GM10266 (cell line): ENCODE measurements around the gene LTBP1.

ENCODE experiments used
- DNase-seq: peaks from one replicate; pipeline ENCODE4 v3.0.0; 2012; ENCODE audit errors: extremely low spot score
- CTCF ChIP-seq: IDR thresholded peaks from 2 replicates; pipeline ENCODE4 v1.5.1; 2012; ENCODE audit warnings: mild to moderate bottlenecking, low read depth; ENCODE audit not compliant: control insufficient read depth, insufficient read depth; ENCODE audit errors: missing control alignments

The LTBP1 gene

GRCh38 chr2:33059471-33060156, 112.9 kb downstream of the LTBP1 start:
- DNase-seq: no peak
- no peak for TF ChIP-seq CTCF

GRCh38 chr2:33060405-33060804, 113.7 kb downstream of the LTBP1 start:
- no peak for TF ChIP-seq CTCF
- no peak for DNase-seq

DNA sequence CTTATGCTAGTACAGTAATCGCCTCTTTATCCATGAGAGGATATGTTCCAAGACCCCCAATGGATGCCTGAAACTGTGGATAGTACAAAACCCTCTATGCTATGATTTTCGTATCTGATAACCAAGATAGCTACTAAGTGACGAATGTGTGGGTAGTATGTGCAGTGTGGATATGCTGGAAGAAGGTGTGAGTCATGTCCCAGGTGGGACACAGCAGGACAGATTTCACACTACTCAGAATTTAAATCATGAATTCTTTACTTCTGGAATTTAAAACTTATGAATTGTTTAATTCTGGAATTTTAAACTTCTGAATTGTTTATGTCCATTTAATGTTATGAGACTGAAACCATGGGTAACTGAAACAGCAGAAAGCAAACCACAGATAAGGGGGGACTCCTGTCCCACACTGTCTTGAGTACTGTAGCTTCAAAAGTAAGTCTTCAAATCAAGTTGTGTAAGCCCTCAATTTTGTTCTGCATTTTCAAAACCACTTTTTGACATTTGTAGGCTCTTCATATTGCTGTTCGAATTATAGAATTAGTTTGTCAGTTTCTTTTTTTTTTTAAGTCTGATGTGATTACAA, 116.0 kb downstream of the LTBP1 start:
- no peak for TF ChIP-seq CTCF
- DNase-seq: no peak

- no peak for TF ChIP-seq CTCF
- no peak for DNase-seq
Observed at GRCh38 chr2:33064349-33064801, 117.6 kb downstream of the LTBP1 start.

DNA sequence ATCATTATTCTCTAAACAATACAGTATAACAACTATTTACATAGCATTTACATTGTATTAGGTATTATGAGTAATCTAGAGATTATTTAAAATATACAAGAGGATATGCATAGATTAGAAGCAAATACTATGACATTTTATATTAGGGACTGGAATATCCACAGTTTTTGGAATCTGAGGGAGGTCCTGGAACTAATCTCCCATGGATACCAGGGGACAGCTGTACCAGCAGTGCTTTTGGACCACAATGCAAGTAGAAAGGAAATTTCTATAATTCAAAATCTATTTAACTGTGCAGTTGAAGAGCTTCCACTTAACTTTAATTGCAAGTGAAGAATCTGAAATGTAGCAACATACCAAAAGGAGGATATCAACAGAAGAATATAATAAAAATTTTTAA, 120.8 kb downstream of the LTBP1 start:
- DNase-seq: no peak
- no peak for TF ChIP-seq CTCF

DNA sequence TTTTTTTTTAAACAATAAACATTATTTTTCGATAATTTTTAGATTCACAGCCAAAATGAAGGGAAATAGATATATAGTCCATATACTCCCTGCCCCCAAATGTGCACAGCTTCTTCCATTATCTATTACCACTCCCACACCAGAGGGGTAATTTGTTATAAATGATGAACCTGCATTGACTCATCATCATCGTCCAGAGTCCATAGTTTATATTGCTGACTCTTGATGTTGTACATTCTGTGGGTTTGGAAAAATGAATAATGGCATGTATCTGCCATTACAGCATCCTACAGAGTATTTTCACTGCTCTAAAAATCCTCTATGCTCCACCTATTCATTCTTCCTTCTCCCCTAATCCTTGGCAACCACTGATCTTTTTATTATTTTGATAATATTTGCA, 121.5 kb downstream of the LTBP1 start:
- TF ChIP-seq CTCF: no peak
- no peak for DNase-seq

DNA sequence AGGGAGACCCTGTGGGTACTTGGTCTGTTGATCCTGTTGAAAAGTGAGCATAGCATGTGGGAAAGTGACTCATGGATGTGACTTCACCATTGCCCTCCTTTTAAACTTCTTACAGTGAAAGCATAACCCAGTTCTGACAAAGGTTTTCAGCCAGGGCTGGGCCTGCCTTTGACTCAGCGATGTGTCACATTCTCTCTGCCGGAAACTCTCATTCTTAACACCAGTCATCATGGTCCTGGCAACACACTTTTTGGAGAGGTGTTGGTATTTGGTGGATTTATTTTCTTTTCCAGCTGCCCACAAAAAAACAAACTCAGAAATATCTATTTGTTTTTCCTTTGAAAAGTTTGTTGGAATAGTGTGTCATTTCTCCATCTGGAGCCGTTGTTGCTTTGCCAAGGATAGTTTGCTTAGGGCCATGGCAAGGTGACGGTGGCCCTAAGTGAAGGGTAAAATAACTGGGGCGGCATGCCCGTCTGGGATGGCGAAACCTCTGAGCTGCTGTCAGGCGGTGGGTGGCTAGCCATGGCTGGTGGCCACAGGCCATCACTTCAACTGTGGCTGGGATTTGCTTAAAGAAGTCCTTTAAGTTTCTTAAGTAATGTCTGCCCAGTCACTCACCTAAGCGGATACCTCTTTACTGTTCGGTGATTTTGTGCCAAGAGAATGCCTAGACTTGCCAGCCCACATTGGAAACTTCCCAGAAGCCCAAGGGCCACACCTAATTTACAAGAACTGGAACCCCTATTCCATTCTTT, 123.3 kb downstream of the LTBP1 start:
- no peak for TF ChIP-seq CTCF
- no peak for DNase-seq
